ENCODE measurements around the gene CLNK. TPM values are rescaled to one million over a fixed set of nuclear protein-coding genes. Genes with fewer than 3 reads are reported as not detected.

CLNK gene
- total RNA-seq, 1 experiment from 2014 or later, result not detected

DNA sequence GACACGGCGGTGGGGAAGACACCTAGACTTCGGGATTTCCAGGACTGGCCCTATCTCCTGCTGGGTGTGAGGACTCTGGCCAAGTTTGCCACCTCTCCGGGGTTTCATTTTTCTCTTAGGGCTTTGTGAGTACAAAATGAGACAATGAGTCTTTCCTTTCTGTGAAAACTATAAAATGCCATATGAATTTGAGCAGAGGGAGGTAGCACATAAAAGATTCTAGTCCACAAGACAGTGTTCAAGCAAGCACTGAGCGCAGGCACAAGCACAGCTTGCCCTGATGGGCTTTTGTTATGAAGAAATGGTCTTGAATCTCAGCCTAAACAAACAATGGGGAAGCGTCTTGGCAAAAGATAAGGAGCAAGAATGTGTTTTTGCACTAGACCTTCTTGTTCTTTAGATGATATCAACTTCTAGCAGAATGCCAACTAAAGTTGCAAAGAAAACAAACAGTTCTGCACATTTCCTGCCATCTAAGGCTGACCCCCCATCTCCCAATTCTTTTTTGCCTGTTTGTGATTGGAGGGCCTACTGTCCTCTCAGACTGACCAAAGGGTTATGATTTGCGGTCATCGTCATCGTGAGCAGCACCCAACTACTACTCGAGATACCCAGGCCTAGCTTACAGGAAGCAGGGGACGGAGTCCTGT is 154.3 kb downstream of the CLNK start:
- H3K9me3 ChIP-seq (ENCODE audit: control insufficient read depth, low read depth, low read length), result no peaks in the 10 kb centered on the region
- no peak overlapping the region for H3K18ac ChIP-seq (ENCODE audit: insufficient read length, low read depth, low read length)
- H4K91ac ChIP-seq (ENCODE audit: insufficient read length, low read depth, low read length), result no peak overlapping the region
- H2BK120ac ChIP-seq (ENCODE audit: low read depth, low read length, poor library complexity, severe bottlenecking), result no peak overlapping the region
- H3K9me3 Mint-ChIP-seq, result no peaks in the 10 kb centered on the region; a peak in 1 of 5 replicates
- no peaks in the 10 kb centered on the region for H3K36me3 Mint-ChIP-seq (ENCODE audit: insufficient read depth in 1 of 3, low read depth in 3 of 3)
- no peaks in the 10 kb centered on the region for H4K20me1 ChIP-seq (ENCODE audit: control insufficient read depth, insufficient read depth, insufficient read length)
- no peak overlapping the region for H3K4ac ChIP-seq (ENCODE audit: low read depth, low read length)
- no peak overlapping the region for H3K27ac Mint-ChIP-seq
- H3K27ac ChIP-seq (ENCODE audit: insufficient read length, low read depth, low read length), result no peak overlapping the region
- no peaks in the 10 kb centered on the region for H3K27me3 ChIP-seq (ENCODE audit: insufficient read depth, low read length)
- H4K8ac ChIP-seq (replicated peaks; ENCODE audit: insufficient read length, low read depth, low read length), result no peak overlapping the region
- no peak for DNase-seq
- H3K79me1 ChIP-seq (ENCODE audit: insufficient read depth, low read depth, low read length, poor library complexity, severe bottlenecking), result no peaks in the 10 kb centered on the region
- peaks cover 17% of the 10 kb centered on the region in 2 experiments for H3K4me1 Mint-ChIP-seq
- H3T11ph ChIP-seq (ENCODE audit: low read length), result no peak overlapping the region
- H3K56ac ChIP-seq (ENCODE audit: insufficient read length, low read depth, low read length), result no peak overlapping the region
- H3K23ac ChIP-seq (ENCODE audit: insufficient read length, low read depth, low read length), result no peak overlapping the region
- no peaks in the 10 kb centered on the region for H3K27me3 Mint-ChIP-seq (ENCODE audit: low read depth)
- no peak overlapping the region for H2BK15ac ChIP-seq (ENCODE audit: low read depth, low read length)
- H3K14ac ChIP-seq (ENCODE audit: insufficient read depth, low read length), result no peak overlapping the region
- H2BK20ac ChIP-seq (ENCODE audit: low read depth, low read length, poor library complexity, severe bottlenecking), result no peak overlapping the region
- H2BK12ac ChIP-seq (ENCODE audit: insufficient read length, low read depth, low read length), result no peak overlapping the region
- H4K5ac ChIP-seq (ENCODE audit: insufficient read length, low read depth, low read length), result no peak overlapping the region
- no peaks in the 10 kb centered on the region for H3K79me2 ChIP-seq (ENCODE audit: insufficient read depth, low read length)
- no peaks in the 10 kb centered on the region for H3K4me1 ChIP-seq (ENCODE audit: insufficient read depth, low read length)
- H3K4me2 ChIP-seq (ENCODE audit: insufficient read depth, insufficient read length, low read length), result no peak overlapping the region
- no peaks in the 10 kb centered on the region for H3K23me2 ChIP-seq (ENCODE audit: insufficient read length, low read depth, low read length, poor library complexity, severe bottlenecking)
- H2AK5ac ChIP-seq (ENCODE audit: insufficient read length, low read length), result no peak overlapping the region
- H3K9ac ChIP-seq (ENCODE audit: extremely low read depth, insufficient read length, low read length), result no peak overlapping the region
- H3K4me3 Mint-ChIP-seq, result no peak overlapping the region
- TF ChIP-seq CTCF (conservative IDR thresholded peaks at IDR 0.05), result no peak
- H2AFZ ChIP-seq (ENCODE audit: low read length), result no peak overlapping the region
- H2BK5ac ChIP-seq (ENCODE audit: insufficient read length, low read length), result no peak overlapping the region
- WGBS (ENCODE audit: extremely low coverage, insufficient read length, low lambda C conversion rate), result no CpG with 5 or more reads among the region's 11 CpGs

Measured in H9 (cell line).